ENCODE measurements around the gene CSRNP2.
"Not testable (repeated sequence)": the region's sequence is repeated elsewhere in the genome, so short reads cannot be mapped to it uniquely, and the experiment has no call there.

Gene CSRNP2

GRCh38 chr12:51082561-51083125 is 753 bp downstream of the CSRNP2 start:
- no peaks in the 10 kb centered on the region for H3K27me3 ChIP-seq (replicated peaks; ENCODE audit: control insufficient read depth, insufficient read depth, low read length)
- no peak for TF ChIP-seq CTCF (IDR thresholded peaks at IDR 0.05; ENCODE audit: insufficient read depth, low read length, poor library complexity, severe bottlenecking)
- H3K36me3 ChIP-seq (ENCODE audit: control insufficient read depth, insufficient read depth, low read length) = no peaks in the 10 kb centered on the region
- DNase-seq (ENCODE audit: extremely low read depth, insufficient read length) = no peak
- peak overlapping the region; percentile 75 for H3K4me3 ChIP-seq (replicated peaks; ENCODE audit: low read depth, low read length)

DNA sequence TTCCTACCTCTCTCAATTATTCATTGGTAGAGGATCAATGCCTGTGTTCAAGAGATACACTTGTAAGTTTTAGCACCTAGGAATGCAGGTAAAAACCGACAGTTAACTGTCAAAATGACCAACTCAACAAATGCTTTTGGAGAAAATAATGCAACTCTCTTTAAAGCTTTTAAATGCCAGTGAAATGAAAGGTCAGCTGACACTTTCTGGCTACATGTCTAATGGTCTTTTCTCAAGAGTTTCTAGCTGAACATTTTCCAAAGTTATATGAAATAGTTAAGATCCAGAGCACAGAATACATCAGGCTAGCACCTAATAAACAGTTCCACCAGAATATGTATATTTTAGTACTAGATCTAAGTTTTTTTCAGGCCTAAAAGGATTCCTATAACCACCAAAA is 2.0 kb downstream of the CSRNP2 start:
- TF ChIP-seq CTCF (IDR thresholded peaks at IDR 0.05; ENCODE audit: insufficient read depth, low read length, poor library complexity, severe bottlenecking) = no peak
- DNase-seq (ENCODE audit: extremely low read depth, insufficient read length) = no peak
- H3K36me3 ChIP-seq (ENCODE audit: control insufficient read depth, insufficient read depth, low read length) = no peaks in the 10 kb centered on the region

DNA sequence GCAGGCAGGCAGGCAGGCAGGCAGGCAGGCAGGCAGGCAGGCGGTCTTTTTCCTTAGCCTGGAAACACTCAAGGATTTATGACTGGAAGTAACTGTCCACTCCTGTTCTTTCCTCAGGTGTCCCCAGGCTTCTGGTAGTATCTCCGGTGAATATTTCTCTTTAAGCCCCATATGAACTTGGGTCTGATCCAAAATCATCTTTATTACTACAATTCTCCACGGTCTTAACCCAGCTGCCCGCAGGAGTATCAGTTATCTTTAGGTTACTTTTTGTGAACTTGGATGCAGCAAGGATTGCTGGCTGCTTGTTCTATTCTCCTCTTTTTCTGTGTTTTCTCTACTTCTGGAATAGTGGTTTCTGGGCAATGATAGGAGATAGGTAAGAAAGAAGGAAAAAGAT is 3.3 kb downstream of the CSRNP2 start:
- Histone ChIP-seq H3K36me3 (ENCODE audit: control insufficient read depth, insufficient read depth, low read length) (no peaks in the 10 kb centered on the region), H3K4me3 (replicated peaks; ENCODE audit: low read depth, low read length) (no peak overlapping the region), H3K27me3 (replicated peaks; ENCODE audit: control insufficient read depth, insufficient read depth, low read length) (no peaks in the 10 kb centered on the region)
- no peak for TF ChIP-seq CTCF (IDR thresholded peaks at IDR 0.05; ENCODE audit: insufficient read depth, low read length, poor library complexity, severe bottlenecking)
- DNase-seq (ENCODE audit: extremely low read depth, insufficient read length) = no peak

More for the DNA sequence above, 2.0 kb downstream of the CSRNP2 start:
- Histone ChIP-seq H3K4me3 (replicated peaks; ENCODE audit: low read depth, low read length) (no peak overlapping the region), H3K27me3 (replicated peaks; ENCODE audit: control insufficient read depth, insufficient read depth, low read length) (no peaks in the 10 kb centered on the region)

GRCh38 chr12:51078866-51079265 is 4.5 kb downstream of the CSRNP2 start:
- not testable (repeated sequence) for H3K36me3 ChIP-seq (ENCODE audit: control insufficient read depth, insufficient read depth, low read length); H3K4me3 ChIP-seq (replicated peaks; ENCODE audit: low read depth, low read length); H3K27me3 ChIP-seq (replicated peaks; ENCODE audit: control insufficient read depth, insufficient read depth, low read length); DNase-seq (ENCODE audit: extremely low read depth, insufficient read length)

- not testable (repeated sequence) for H3K27me3 ChIP-seq (replicated peaks; ENCODE audit: control insufficient read depth, insufficient read depth, low read length); H3K36me3 ChIP-seq (ENCODE audit: control insufficient read depth, insufficient read depth, low read length); H3K4me3 ChIP-seq (replicated peaks; ENCODE audit: low read depth, low read length); DNase-seq (ENCODE audit: extremely low read depth, insufficient read length)
Measured at GRCh38 chr12:51078346-51078745, 5.0 kb downstream of the CSRNP2 start.

GRCh38 chr12:51077930-51078329 is 5.5 kb downstream of the CSRNP2 start:
- Histone ChIP-seq H3K36me3 (ENCODE audit: control insufficient read depth, insufficient read depth, low read length) (no peaks in the 10 kb centered on the region), H3K27me3 (replicated peaks; ENCODE audit: control insufficient read depth, insufficient read depth, low read length) (no peaks in the 10 kb centered on the region), H3K4me3 (replicated peaks; ENCODE audit: low read depth, low read length) (no peak overlapping the region)
- no peak for DNase-seq (ENCODE audit: extremely low read depth, insufficient read length)
- no peak for TF ChIP-seq CTCF (IDR thresholded peaks at IDR 0.05; ENCODE audit: insufficient read depth, low read length, poor library complexity, severe bottlenecking)
